GM21367 (cell line): ENCODE measurements around the gene DIAPH1.
A peak's percentile ranks its signal among the peaks of the same experiment; 100 is the strongest.

Experiments used
- ATAC-seq: cut with Tn5 transposase; IDR thresholded peaks from one replicate; pipeline ENCODE4 v1.9.1; 2021; ENCODE audit not compliant: unreplicated experiment

Gene DIAPH1

DNA sequence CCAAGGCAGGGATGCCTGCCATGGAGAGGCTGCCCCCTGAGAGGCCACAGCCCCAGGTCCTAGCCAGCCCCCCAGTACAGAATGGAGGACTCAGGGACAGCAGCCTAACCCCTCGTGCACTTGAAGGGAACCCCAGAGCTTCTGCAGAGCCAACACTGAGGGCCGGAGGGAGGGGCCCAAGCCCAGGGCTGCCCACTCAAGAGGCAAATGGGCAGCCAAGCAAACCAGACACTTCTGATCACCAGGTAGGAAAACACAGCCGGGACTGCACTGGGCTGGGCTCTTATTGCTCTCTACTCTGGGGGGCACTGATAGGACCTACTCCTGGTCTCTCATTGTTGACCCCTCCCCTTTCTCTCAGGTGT is 21.2 kb upstream of the DIAPH1 start:
- no peak for ATAC-seq

- no peak for ATAC-seq
Observed at GRCh38 chr5:141639357-141640050, 20.7 kb upstream of the DIAPH1 start.

DNA sequence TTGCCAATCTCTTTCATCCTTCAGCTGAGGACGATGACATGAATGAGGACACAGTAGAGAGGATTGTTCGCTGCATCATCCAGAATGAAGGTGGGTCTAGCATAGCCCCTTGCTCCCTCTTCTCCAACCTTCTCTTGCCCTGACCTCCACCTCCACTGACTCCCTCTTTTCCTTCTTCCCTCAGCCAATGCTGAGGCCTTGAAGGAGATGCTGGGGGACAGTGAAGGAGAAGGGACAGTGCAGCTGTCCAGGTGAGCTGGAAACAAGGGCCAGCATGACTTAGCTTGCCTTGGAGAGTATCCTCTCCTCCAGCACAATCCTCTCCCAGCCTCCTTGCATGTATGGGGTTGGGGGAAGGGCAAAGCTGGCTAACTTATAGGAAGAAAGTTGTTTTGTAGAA is 20.0 kb upstream of the DIAPH1 start:
- no peak for ATAC-seq

DNA sequence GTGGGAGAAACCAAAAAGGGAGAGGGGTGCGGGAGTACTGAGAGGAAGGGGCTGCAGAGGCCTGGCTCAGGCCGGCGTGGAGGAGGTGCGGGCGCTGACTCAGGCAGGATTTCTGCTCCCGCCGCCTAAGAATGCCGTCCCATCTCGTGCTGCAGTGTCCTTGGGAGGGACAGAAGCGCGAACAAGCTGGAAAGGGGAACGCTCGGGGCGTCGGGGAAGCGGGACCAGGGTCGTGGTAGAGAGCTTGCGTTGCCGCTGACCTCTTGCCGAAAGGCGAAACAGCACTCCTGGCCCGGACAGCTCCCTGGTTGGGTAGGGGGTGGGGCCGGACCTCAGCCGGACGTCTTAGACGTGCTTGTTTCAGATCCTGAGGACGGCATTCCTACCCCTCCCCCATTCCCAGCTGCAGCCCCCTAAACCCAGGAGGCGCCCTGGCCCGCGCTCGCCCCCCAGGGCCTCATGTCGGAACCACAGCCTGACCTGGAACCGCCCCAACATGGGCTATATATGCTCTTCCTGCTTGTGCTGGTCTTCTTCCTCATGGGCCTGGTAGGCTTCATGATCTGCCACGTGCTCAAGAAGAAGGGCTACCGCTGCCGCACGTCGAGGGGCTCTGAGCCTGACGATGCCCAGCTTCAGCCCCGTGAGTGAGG is 19.1 kb upstream of the DIAPH1 start:
- ATAC-seq = peak; percentile 29

GRCh38 chr5:141637123-141637766 is 18.4 kb upstream of the DIAPH1 start:
- ATAC-seq = peak; percentile 7

DNA sequence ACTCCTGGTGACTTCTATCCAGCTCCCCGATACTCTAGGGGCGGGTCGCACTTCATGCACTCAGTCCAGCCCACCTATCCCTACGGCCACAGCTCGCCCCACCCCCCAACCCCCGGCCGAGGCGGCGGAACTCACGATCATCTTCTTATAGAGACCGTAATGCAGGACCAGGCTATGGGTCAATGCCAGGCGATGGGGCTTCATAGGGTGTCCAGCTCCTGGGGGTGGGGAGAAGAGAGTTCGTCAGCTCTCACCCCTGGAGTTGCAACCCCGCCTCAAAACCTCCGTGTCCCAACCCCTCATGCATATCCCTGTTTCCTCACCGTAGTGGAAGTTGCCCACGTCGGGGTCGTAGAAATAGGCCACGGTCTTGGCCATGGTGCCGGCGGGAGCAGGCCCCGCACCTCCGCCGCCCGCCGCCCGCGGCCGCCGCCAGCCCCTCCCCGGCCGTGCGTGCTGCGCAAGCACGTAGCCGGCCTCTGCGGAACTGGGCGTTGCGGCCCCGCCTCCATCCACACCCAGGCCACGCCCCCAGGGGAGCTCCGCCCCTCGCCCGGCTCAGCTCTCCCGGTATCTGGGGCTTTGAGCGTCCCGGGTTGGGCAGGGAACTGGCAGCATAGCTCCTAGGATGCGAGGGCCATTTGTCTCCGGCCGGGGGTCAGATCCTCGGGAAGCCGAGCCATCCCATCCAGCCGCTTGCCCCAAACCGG is 17.8 kb upstream of the DIAPH1 start, which contains the start of the genes HDAC3 and RELL2:
Gene HDAC3, minus strand, starts transcription at position 437 of the 710 bp plus-strand sequence. Its CDS starts 59 bp downstream, at position 378.
Gene RELL2, plus strand, starts transcription at position 585 of the 710 bp plus-strand sequence. CDS start 1,229 bp downstream, outside the sequence.
- peak; percentile 53 for ATAC-seq

GRCh38 chr5:141636106-141636412 is 17.3 kb upstream of the DIAPH1 start:
- ATAC-seq = no peak

DNA sequence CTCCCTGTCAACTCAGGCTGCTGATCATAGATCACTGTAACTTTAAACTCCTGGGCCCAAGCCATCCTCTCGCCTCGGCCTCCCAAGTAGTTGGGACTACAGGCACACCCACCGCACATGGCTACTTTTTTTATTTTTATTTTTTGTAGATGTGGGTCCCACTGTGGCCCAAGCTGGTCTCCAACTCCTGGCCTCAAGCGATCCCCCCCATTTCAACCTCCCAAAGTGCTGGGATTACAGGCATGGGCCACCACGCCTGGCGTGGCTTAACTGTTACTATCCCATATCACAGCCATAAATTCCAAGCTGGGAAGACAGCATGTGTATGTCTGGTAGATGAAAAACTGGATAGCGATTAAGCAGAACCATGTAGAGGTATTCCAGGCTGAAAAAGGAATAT is 16.8 kb upstream of the DIAPH1 start:
- ATAC-seq = no peak

DNA sequence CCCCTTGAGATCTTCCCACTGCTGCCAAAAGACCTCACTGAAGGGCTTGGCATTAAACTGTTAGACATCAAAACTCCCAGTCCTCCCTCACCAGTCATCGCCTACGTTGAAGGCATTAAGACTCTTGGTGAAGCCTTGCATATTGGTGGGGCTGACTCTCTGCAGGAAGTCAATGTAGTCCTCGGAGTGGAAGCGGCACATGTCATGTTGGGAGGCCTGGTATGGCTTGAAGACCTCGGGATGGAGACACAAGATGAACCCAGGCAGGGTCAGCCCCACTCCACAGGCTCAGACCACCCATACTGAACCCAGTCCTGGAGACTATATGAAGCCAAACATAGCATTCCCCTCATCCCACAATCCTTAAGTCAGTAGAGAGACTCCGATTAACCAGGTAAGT is 15.9 kb upstream of the DIAPH1 start:
- no peak for ATAC-seq

DNA sequence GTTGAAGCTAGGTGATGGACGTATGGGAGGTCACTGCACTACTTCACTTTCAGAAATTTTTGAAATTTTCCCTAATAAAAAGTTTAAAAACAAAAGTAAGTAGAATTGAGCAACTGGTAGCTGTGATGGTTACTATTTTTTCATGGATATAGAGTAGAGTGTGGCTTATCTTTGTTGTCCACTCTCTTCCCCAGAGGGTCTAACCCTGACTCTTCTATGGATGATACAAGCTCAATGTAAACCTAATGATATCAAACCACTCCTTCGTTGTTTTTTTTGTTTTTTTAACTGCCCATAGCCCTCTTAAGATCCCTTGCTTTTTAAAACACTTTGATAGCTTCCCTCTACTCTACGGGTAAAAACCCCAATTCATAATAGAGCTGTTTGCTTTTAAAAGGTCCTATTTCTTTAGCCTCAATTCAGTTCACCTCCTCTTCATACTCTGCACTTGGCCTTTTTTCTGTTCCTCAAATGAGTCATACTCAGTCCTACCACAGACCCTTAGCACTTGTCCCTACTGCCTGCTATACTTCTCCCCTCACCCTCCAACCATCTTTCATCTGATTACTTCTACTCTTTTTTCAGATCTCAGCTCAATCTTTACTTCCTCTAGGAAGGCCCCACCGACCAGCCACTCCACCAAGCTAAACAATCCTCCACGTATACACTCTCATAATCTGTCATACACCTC is 15.2 kb upstream of the DIAPH1 start:
- ATAC-seq = peak; percentile 70

- no peak for ATAC-seq
Observed at GRCh38 chr5:141632650-141633049, 13.8 kb upstream of the DIAPH1 start.

DNA sequence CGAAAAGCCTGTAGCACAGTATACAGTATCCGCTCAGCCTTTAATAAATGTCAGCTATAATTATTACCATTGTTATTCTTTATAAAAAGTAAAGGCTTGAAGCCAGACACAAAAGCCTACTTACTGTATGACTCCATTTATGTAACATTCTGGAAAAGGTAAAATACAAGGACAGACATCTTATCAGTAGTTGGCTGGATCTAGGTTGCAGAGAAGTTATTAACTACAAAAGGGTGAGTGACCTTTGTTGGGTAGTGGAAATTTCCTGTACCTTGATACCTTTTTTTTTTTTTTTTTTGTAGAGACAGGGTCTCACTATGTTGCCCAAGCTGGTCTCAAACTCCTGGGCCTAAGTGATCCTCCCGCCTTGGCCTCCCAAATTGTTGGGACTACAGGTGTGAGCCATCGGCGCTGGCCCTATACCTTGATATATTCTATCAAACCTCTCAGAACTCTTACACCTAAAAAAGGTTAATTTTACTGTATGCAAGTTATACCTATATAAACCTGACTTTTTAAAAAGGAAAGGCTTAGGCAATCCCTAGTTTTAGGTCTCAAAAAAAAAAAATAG is 11.9 kb upstream of the DIAPH1 start:
- ATAC-seq = no peak

- ATAC-seq = no peak
Observed at GRCh38 chr5:141628175-141628788, 9.5 kb upstream of the DIAPH1 start.

DNA sequence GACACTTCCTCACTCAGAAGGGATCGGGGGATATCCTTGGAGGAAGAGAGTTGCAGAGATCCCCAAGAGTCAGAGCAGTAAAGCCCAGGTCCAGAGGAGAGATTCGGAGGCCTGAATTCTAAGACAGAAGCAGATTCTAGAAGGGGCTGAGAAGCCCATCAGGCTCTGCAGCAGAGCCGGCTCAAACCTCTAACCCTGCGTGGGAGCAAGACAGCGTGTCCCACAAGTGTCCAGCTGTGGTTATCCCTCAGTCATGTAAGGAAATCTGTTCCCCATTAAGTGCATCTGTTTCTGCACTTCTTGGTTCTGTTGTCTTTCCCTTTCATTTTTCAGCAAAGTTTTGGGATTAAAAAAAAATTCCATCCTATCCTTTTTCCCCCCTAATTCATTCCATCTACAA is 4.8 kb upstream of the DIAPH1 start:
- no peak for ATAC-seq

- ATAC-seq = peak; percentile 66
Observed at GRCh38 chr5:141623186-141623585, 4.4 kb upstream of the DIAPH1 start.

DNA sequence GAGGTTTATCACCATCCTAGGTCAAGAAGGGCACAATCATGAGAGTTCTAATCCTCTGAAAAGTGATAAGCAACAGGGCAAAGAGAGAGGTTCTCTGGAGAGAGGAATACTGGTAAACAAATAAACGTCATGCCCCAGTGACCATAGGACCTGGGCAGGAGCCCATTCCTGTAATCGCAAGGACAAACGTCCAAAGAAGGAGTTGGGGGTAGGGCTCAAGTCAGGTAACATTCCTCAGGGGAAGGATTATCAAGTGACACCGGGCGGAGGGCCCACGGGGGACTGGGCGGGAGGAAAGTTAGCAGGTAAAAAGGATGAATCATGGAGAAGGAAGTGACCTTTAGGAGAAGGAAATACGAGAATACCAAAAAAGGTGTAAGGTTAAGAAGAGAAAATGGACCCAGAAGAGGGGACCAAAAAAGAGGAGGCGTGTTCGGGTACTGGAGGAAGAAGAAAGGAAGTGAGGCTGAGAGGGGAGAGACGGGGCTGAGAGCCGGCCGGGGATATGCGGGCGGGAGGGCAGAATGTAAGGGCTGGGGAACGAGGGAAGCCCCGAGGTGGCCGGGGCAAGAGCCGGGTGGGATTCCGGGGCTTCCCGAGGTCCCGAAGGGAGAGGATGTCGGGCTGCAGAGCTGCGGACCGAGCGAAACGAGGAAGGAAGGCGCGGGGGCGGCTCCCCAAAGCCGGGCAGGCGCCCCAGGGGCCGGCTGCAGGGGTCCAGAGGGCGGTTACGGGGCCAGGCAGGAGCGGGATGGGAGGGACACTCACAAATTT is 583 bp downstream of the DIAPH1 start:
- peak; percentile 15 for ATAC-seq

DNA sequence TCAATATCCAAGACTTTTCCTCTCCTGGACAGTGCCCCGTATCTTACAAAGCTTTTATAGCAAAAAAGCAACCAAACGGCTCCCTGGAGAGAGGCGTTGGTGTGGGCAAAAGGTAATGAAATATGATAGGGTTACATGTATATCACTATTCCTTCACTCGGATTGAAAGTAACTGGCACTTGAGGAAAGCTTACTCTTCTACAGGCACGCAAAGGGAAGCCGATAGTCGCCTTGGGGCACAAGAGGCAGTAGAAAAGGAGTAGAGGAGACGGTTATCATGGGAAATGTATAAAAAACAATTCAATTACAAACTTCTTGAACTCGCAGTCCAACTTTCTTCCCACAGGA is 1.1 kb downstream of the DIAPH1 start:
- no peak for ATAC-seq

GRCh38 chr5:141617128-141617527 is 1.7 kb downstream of the DIAPH1 start:
- ATAC-seq = no peak

GRCh38 chr5:141615991-141616720 is 2.6 kb downstream of the DIAPH1 start:
- no peak for ATAC-seq
